Measurements from ENCODE around the gene DBNDD1.
"Not testable (repeated sequence)": the region's sequence is repeated elsewhere in the genome, so short reads cannot be mapped to it uniquely, and the experiment has no call there.

Gene DBNDD1

DNA sequence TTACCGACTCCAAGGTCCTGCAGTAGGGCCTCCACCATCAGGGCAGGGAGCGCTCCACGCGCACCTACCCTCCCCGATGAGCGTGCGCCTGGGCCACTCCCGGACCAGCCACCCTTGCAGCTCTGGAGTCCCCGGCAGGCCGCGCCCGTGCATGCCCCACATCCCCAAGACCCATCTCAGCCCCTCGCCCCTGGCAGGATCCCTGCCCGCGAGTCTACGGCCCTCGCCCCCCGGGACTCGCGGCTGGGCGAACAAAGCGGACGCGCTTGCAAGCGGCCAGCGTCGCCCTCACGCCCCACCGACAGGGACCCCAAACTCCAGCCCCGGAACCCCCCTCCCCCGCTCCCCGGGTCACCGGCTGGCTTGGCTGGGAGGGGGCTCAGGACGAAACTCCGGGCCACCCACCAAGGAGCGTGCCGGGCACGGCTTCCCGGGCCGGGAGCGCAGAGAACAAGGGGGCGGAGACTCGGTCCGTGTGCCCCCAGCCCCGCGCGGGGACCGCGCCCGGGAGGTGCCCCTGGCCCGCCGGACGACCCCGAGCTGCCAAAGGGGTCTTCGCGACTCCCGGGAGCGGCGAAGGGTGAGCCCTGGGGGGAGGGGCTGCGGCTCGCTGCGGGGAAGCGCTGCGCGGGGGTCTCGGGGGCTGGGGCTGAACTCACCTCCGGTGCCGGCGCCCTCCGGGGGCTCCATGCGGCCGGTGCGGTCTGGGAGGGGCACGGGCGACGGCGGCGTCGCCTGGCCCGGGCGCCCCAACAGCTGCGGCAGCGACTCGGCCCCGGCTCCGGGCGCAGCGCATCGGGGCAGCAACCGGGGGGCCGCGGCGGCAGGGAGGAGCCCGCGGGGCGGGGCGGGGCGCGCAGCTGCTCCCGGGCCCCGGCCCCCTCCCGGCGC is at the start of gene DBNDD1:
Gene DBNDD1 (minus strand): TSS at position 805 of the 891 bp plus-strand sequence. CDS start 115 bp downstream, at position 690.
- no peak for DNase-seq (ENCODE audit: low read depth)

GRCh38 chr16:90061437-90061836 is 42.2 kb upstream of the DBNDD1 start:
- no peak for DNase-seq (ENCODE audit: low read depth)

- no peak for DNase-seq (ENCODE audit: low read depth)
Observed at GRCh38 chr16:90057738-90058173, 38.5 kb upstream of the DBNDD1 start.

DNA sequence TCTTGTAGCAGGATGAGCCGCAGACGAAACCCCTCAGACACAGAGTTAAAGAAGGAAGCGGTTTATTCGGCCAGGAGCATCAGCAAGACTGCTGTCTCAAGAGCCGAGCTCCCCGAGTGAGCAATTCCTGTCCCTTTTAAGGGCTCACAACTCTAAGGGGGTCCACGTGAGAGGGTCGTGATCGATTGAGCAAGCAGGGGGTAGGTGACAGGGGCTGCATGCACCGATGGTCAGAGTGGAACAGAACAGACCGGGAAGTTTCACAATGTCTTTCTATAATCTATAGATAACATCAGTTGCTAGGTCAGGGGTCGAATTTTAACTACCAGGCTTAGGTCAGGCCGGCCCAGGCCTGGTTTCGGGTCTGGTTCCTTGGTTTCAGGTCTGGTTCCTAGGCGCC is 37.3 kb upstream of the DBNDD1 start:
- DNase-seq (ENCODE audit: low read depth) = not testable (repeated sequence)

DNA sequence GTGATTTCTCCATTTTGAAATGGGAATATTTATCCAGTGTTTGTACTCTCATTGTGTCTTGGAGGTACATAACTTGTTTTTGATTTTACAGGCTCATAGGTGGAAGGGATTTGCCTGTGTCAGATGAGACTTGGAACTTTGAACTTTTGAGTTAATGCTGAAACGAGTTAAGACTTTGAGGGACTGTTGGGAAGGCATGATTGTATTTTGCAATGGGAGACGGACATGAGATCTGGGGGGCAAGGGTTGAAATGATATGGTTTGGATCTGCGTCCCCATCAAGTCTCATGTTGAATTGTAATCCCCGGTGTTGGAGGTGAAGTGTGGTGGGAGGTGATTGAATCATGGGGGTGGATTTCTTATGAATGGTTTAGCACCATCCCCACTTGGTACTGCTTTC is 36.1 kb upstream of the DBNDD1 start:
- DNase-seq (ENCODE audit: low read depth) = no peak

GRCh38 chr16:90054554-90054953 is 35.3 kb upstream of the DBNDD1 start:
- DNase-seq (ENCODE audit: low read depth) = no peak

DNA sequence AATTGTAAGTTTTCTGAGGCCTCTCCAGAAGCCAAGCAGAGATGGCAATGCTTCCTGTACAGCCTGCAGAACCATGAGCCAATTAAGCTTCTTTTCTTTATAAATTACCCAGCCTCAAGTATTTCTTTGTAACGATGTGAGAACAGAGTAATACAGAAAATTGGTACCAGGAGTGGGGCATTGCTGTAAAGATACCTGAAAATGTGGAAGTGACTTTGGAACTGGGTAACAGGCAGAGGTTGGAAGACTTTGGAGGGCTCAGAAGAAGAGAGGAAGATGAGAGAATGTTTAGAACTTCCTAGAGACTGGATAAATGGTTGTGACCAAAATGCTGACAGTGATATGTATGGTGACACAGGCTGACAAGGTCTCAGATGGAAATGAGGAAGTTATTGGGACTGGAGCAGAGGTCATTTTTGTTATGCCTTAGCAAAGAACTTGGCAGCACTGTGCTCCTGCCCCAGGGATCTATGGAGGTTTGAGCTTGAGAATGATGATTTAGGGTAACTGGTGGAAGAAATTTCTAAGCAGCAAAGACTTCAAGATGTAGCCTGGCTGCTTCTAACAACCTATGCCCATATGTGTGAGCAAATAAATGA is 34.7 kb upstream of the DBNDD1 start:
- no peak for DNase-seq (ENCODE audit: low read depth)

DNA sequence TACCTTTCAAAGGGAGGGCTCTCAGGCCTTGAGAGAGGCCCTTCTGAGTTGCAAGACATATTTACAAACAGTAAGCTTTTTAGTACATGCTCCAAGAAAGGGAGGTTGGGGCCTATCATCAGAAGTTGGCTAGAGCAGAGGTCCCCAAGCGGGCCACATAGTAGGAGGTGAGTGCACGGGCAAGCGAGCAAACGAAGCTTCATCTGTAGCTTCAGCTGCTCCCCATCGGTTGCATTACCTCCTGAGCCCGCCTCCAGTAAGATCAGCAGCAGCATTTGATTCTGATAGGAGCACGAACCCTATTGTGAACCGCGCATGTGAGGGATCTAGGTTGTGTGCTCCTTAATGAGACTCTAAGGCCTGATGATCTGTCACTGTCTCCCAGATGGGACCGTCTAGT is 31.7 kb upstream of the DBNDD1 start:
- DNase-seq (ENCODE audit: low read depth) = no peak

DNA sequence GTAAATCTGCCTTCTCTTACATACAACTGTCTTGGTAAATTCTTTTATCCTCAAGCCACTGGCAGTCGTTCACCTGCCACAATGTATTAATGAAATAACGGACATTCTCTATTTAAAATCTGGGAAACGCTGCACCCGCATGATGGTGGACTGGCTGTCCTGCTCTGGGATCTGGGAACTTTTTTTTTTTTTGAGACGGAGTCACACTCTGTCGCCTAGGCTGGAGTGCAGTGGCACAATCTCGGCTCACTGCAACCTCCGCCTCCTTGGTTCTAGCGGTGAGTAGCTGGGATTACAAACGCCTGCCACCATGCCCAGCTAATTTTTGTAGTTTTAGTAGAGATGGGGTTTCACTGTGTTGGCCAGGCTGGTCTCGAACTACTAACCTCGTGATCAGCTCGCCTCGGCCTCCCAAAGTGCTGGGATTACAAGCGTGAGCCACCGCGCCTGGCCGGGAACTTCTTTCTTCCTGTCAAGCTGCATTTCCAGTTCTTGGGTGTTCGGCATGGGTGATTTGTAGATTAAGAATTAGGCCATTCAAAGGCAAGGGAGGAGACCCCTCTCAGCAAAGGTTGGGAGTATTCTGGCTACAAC is 29.6 kb upstream of the DBNDD1 start:
- no peak for DNase-seq (ENCODE audit: low read depth)

DNA sequence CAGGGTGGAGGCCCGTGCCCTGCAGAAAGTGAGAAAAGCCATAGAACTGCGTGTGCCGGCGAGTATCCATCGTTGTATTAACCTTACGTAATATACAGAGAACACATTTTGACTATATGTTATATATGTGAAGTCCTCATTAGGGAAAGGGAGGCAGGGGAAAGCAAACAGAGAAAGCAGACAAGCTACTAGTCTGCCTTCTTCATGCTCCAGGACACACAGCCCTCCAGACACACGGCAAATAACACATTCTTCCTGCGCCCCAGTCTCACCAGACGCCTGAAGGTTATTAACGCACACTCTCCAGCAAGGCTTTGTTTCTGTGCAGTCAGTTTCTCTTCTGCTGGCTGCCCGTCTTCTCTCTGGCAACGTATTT is 29.1 kb upstream of the DBNDD1 start:
- no peak for DNase-seq (ENCODE audit: low read depth)

DNA sequence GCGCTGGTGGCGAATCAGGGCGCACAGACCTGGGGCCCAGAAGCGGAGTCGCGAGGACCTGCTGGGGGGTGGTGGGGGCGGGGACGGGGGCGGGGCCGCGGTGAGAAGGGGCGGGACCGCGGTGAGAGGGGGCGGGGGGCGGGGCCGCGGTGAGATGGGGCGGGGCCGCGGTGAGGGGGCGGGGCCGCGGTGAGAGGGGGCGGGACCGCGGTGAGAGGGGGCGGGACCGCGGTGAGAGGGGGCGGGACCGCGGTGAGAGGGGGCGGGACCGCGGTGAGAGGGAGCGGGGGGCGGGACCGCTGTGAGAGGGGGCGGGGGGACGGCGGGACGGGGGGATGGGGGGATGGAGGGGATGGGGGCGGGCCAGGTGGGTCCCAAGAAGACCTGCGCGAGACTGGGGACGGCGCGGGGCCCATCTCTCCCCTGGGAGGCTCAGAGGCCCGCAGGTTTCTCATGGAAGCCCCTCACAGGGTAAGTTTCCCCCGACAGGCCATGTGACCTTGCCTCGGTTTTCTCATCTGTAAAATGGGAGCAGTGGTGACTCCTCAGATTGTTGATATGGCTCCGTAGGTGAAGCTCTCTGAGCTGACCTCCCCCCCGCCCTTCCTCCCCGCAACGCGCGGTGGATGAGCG is 28.6 kb upstream of the DBNDD1 start:
- no peak for DNase-seq (ENCODE audit: low read depth)

DNA sequence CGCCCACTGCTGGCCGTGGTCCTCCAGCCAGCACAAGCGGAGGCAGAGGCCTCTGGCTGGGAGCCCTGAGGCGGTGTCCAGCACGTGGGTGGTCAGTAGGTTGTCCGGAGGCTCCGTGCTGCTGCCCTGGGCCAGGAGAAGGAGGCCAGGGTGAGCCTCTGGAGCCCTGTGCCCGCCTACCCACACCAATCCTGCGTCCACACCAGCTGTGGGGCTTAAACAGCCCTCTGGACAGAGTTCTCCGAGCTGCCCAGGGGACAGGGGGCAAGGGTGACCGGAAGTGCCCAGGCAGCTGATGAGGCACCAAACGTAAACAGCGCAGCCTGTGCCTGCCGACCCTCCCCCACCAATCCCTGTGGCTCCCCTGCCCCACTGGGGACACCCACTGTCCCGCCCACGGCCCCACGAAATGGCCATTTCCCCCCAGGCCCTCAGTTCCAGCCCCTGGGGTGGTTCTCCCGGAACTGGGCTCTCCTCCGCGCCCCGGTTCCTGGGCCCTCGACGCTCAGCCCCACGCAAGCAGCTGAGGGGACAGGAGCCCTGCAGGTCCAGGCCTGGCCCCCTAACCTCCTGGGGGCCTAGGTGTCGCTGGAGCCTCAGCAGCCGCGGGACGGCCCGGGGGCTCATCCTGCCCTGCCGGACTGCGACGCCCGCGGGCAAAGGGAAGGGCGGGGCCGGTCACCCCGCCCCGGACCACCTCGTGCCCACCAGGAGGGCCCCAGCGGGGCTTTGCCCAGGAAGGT is 27.9 kb upstream of the DBNDD1 start:
- no peak for DNase-seq (ENCODE audit: low read depth)

GRCh38 chr16:90046122-90046970 is 27.1 kb upstream of the DBNDD1 start:
- no peak for DNase-seq (ENCODE audit: low read depth)

DNA sequence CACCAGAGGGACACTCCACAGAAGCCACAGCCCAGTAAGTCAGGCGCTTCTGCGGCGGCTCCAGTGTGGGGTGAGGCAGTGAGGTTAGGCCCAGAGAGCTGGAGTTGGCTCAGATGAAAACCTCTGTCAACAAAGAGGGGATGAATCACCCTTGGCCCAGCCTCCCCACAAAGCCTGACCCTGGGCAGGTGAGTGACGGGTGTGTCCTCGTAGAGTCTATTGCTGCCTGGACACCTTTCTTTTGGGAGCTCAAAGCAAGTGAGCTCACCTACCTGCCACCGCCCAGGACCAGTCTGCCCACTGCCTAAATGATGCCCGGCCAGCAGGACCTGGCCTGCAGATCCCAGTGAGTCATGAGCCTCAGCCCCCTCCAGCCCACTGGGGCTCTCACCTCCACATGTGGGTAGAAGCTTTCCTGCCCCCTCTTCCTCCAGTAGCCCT is 24.9 kb upstream of the DBNDD1 start:
- no peak for DNase-seq (ENCODE audit: low read depth)

GRCh38 chr16:90043526-90043925 is 24.3 kb upstream of the DBNDD1 start:
- no peak for DNase-seq (ENCODE audit: low read depth)

GRCh38 chr16:90042946-90043514 is 23.8 kb upstream of the DBNDD1 start:
- DNase-seq (ENCODE audit: low read depth) = no peak

DNA sequence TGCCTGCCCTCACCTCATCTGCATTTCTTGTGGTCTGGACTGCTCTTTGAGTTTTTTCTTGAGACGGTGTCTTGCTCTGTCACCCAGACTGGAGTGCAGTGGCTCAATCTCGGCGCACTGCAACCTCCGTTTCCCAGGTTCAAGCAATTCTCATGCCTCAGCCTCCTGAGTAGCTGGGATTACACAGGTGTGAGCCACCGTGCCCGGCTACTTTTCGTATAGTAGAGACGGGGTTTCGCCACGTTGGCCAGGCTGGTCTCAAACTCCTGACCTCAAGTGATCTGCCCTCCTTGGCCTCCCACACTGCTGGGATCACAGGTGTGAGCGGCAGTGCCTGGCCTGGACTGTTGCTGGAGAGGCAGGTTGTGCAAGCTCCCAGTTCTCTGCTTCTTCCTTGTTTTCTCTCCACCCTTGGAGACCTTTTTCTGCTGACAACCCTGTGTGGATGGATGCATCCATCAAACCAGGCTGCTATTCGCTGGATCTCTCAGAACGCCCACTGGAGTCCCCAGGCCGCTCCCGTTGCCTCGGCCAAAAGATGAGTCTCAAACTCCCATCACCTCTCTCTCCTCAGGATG is 22.7 kb upstream of the DBNDD1 start:
- no peak for DNase-seq (ENCODE audit: low read depth)

- no peak for DNase-seq (ENCODE audit: low read depth)
Observed at GRCh38 chr16:90040152-90041023, 21.1 kb upstream of the DBNDD1 start.

- DNase-seq (ENCODE audit: low read depth) = no peak
Observed at GRCh38 chr16:90037276-90037675, 18.0 kb upstream of the DBNDD1 start.

Measured in activated T-helper 1 cell treated with Interleukin-2 at 50 U/mL for 16 hours (primary cell).